Measurements from ENCODE around the gene LRRFIP1. TPM values are rescaled to one million over a fixed set of nuclear protein-coding genes. Genes with fewer than 3 reads are reported as not detected.

LRRFIP1 gene
- total RNA-seq, 6 experiments from 2014 or later, result 29.4 to 56.3 (median 49.7) TPM

DNA sequence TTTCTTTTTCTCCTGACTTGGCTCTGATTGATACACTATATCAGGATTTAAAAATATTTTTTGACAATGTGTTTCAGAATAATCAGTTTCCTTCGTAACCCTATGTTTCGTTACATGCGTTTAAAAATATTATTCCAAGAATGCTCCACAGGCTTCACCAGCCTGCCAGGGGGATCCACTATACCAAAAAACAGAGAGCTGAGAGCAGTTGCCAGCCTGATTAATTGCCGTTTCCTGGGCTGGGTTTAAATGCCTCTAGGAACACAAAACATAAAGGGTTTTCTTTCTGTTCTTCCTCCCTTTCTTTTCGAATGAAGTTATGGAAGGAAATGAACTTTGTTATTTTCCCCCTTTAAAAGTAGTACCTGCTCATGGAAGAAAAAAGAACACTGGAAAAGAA, 47.9 kb downstream of the LRRFIP1 start:
- WGBS (ENCODE audit: insufficient coverage, low coverage, low lambda C conversion rate, missing lambda C conversion rate), result 55% methylated on average over 5 of the region's 5 CpGs
- peak overlapping the region in 1 of 3 donors; percentile 1 for H3K4me3 ChIP-seq

DNA sequence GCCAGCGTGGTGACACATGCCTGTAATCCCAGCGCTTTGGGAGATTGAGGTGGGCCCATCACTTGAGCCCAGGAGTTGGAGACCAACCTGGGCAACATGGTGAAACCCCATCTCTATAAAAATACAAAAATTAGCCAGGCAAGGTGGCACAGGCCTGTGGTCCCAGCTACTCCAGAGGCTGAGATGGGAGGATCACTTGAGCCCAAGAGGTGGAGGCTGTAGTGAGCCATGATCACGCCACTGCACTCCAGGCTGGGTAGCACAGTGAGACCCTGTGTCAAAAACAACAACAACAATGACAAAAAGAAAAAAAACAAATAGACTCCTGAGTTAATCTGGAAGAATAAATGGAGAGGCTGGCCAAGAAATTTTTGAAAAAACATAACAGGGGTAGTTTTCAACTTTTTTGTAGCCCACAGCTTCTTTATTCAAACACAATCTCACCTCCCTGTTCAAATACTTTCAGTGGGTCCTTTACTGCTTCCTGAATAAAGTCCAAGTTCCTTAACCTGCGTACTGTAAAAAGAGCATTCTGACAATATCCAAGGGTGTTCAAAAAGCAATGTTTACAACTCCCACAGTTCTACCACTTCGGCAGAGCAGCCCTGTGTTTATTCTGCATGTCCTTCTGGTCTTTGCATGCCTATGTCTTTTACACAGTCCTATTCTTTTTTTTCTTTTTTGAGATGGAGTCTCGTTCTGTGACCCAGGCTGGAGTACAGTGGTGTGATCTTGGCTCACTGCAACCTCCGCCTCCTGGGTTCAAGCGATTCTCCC, 53.5 kb downstream of the LRRFIP1 start:
- DNase-seq (no peak), ATAC-seq (no peak)
- Histone ChIP-seq H3K27ac (no peak overlapping the region), H3K4me3 (no peak overlapping the region), H3K4me1 (peaks cover 0 to 13% (median 6%) of the 10 kb centered on the region in 4 donors), H3K36me3 (no peaks in the 10 kb centered on the region), H3K9me3 (no peaks in the 10 kb centered on the region), H3K27me3 (no peaks in the 10 kb centered on the region)
- TF ChIP-seq POLR2A (IDR thresholded peaks at IDR 0.05), result no peak
- no peak for TF ChIP-seq CTCF (IDR thresholded peaks at IDR 0.05)
- 82% methylated on average over 8 of the region's 8 CpGs for WGBS (ENCODE audit: insufficient coverage, low coverage, low lambda C conversion rate, missing lambda C conversion rate)
- intact Hi-C loops (cut with DNase I), result no loop called here

More for the DNA sequence above, 47.9 kb downstream of the LRRFIP1 start:
- intact Hi-C loops (cut with DNase I), result no loop called here
- ATAC-seq (no peak), DNase-seq (no peak)
- Histone ChIP-seq H3K9me3 (no peaks in the 10 kb centered on the region), H3K4me1 (peaks cover 0 to 39% (median 19%) of the 10 kb centered on the region in 4 donors), H3K27ac (peak overlapping the region; percentile 70 to 84 (median 82)), H3K36me3 (no peaks in the 10 kb centered on the region), H3K27me3 (no peaks in the 10 kb centered on the region)
- no peak for TF ChIP-seq POLR2A (IDR thresholded peaks at IDR 0.05)
- no peak for TF ChIP-seq CTCF (IDR thresholded peaks at IDR 0.05)

- ATAC-seq (no peak), DNase-seq (no peak)
- intact Hi-C loops (cut with DNase I), result no loop called here
- no peak overlapping the region for H3K27ac ChIP-seq
- peaks cover 0 to 2% (median 0%) of the 10 kb centered on the region in 4 donors for H3K4me1 ChIP-seq
- H3K36me3 ChIP-seq, result no peaks in the 10 kb centered on the region
- no peak overlapping the region for H3K4me3 ChIP-seq
- TF ChIP-seq POLR2A (IDR thresholded peaks at IDR 0.05) (no peak), CTCF (IDR thresholded peaks at IDR 0.05) (no peak)
- H3K9me3 ChIP-seq, result no peaks in the 10 kb centered on the region
- WGBS (ENCODE audit: insufficient coverage, low coverage, low lambda C conversion rate, missing lambda C conversion rate), result no CpG with 5 or more reads among the region's 7 CpGs
- H3K27me3 ChIP-seq, result no peaks in the 10 kb centered on the region
Measured at GRCh38 chr2:237682151-237682550, 54.8 kb downstream of the LRRFIP1 start.

- Histone ChIP-seq H3K27ac (peak overlapping the region in 1 of 3 donors; percentile 43), H3K9me3 (no peaks in the 10 kb centered on the region), H3K36me3 (no peaks in the 10 kb centered on the region), H3K4me3 (no peak overlapping the region), H3K4me1 (peaks cover 0 to 8% (median 0%) of the 10 kb centered on the region in 4 donors), H3K27me3 (no peaks in the 10 kb centered on the region)
- intact Hi-C loops (cut with DNase I), result no loop called here
- DNase-seq (no peak), ATAC-seq (peak; percentile 59 to 78 (median 65))
- 41% methylated on average over 5 of the region's 18 CpGs for WGBS (ENCODE audit: insufficient coverage, low coverage, low lambda C conversion rate, missing lambda C conversion rate)
- TF ChIP-seq CTCF (IDR thresholded peaks at IDR 0.05) (no peak), POLR2A (IDR thresholded peaks at IDR 0.05) (no peak)
Measured at GRCh38 chr2:237682856-237683670, 55.7 kb downstream of the LRRFIP1 start.
